Measurements from ENCODE around the gene ZNF839. TPM values are rescaled to one million over a fixed set of nuclear protein-coding genes. Genes with fewer than 3 reads are reported as not detected.

Gene ZNF839
- total RNA-seq, 1 experiment from 2014 or later: 21.7 TPM

DNA sequence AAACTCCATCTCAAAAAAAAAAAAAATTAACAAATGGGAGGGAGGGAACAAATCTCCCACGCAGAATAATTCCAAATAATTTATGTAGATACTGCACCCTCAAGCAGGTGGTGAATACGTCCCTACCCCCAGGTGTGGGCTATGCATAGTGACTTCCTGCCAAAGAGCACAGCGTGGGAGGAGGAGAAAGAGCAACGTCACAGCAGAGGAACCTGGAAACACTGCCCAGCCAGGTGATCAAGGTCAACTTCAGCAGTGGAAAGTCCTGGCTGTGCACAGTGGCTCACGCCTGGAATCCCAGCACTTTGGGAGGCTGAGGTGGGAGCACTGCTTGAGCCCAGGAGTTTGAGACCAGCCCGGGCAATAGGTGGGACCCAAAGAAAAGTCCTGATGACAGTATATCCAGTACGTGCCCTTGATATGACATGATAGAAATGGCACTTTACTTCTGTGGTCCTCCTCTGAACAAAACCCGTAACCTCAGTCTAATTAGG is 33.6 kb downstream of the ZNF839 start:
- BruUV-seq (replicated peaks): no TSS peak
- TF ChIP-seq, protein P1, sequence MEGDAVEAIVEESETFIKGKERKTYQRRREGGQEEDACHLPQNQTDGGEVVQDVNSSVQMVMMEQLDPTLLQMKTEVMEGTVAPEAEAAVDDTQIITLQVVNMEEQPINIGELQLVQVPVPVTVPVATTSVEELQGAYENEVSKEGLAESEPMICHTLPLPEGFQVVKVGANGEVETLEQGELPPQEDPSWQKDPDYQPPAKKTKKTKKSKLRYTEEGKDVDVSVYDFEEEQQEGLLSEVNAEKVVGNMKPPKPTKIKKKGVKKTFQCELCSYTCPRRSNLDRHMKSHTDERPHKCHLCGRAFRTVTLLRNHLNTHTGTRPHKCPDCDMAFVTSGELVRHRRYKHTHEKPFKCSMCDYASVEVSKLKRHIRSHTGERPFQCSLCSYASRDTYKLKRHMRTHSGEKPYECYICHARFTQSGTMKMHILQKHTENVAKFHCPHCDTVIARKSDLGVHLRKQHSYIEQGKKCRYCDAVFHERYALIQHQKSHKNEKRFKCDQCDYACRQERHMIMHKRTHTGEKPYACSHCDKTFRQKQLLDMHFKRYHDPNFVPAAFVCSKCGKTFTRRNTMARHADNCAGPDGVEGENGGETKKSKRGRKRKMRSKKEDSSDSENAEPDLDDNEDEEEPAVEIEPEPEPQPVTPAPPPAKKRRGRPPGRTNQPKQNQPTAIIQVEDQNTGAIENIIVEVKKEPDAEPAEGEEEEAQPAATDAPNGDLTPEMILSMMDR (IDR thresholded peaks at IDR 0.05; ENCODE audit: unreplicated experiment): no peak
- H3K4me1 Mint-ChIP-seq (ENCODE audit: low read depth, unreplicated experiment): no peaks in the 10 kb centered on the region

DNA sequence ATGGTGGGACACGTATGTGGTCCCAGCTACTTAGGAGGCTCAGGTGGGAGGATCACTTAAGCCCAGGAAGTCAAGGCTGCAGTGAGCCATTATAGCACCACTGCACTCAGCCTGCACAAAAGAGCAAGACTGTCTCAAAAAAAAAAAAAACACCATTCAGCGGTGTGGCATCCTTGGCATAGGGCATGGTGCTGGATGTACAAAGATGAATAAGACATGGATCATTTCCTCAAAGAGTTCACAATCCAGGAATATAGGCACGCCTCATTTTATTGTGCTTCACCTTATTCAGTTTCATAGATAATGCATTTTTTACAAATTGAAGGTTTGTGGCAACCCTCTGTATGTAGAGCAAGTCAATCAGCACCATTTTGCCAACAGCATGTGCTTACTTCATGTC is 36.7 kb downstream of the ZNF839 start:
- Mint-ChIP-seq H3K9me3 (ENCODE audit: low read depth, unreplicated experiment) (no peaks in the 10 kb centered on the region), H3K27ac (ENCODE audit: unreplicated experiment) (no peak overlapping the region), H3K4me3 (ENCODE audit: low read depth, unreplicated experiment) (no peak overlapping the region), H3K36me3 (ENCODE audit: insufficient read depth, unreplicated experiment) (peaks cover 48% of the 10 kb centered on the region), H3K4me1 (ENCODE audit: low read depth, unreplicated experiment) (no peaks in the 10 kb centered on the region), H3K27me3 (ENCODE audit: unreplicated experiment) (no peaks in the 10 kb centered on the region)
- no peak for DNase-seq
- intact Hi-C loops (cut with micrococcal nuclease; ENCODE audit: unreplicated experiment): no loop called here
- no TSS peak for BruUV-seq (replicated peaks)
- TF ChIP-seq, protein P1 (IDR thresholded peaks at IDR 0.05; ENCODE audit: unreplicated experiment): no peak
- CTCF ChIA-PET: no interaction called here

More for the DNA sequence above, 33.6 kb downstream of the ZNF839 start:
- no peak for DNase-seq
- H3K9me3 Mint-ChIP-seq (ENCODE audit: low read depth, unreplicated experiment): no peaks in the 10 kb centered on the region
- H3K4me3 Mint-ChIP-seq (ENCODE audit: low read depth, unreplicated experiment): no peak overlapping the region
- CTCF ChIA-PET: no interaction called here
- intact Hi-C loops (cut with micrococcal nuclease; ENCODE audit: unreplicated experiment): no loop called here
- no peak overlapping the region for H3K27ac Mint-ChIP-seq (ENCODE audit: unreplicated experiment)
- no peaks in the 10 kb centered on the region for H3K27me3 Mint-ChIP-seq (ENCODE audit: unreplicated experiment)
- peaks cover 45% of the 10 kb centered on the region for H3K36me3 Mint-ChIP-seq (ENCODE audit: insufficient read depth, unreplicated experiment)

DNA sequence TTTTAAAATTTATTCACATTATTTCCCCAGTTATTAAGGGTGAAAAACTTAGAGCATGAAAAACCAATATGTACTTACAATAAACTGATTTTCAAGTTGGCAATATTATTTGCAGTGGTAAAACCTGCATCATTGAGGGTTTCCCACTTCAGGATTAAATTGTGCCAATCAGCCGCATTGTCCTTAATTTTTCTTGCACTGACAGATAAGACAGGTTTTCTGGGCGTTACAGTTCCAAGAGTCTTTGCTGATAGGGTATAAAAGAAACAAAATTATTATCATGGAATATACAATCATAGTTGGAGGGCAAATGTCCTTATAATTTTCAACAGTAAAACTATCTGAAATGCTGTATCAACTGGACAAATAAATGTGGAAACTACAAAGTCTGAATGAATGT is 39.8 kb downstream of the ZNF839 start:
- TF ChIP-seq, protein P1 (IDR thresholded peaks at IDR 0.05; ENCODE audit: unreplicated experiment): no peak
- no peak overlapping the region for H3K4me3 Mint-ChIP-seq (ENCODE audit: low read depth, unreplicated experiment)
- BruUV-seq (replicated peaks): no TSS peak
- DNase-seq: no peak
- intact Hi-C loops (cut with micrococcal nuclease; ENCODE audit: unreplicated experiment): no loop called here
- H3K9me3 Mint-ChIP-seq (ENCODE audit: low read depth, unreplicated experiment): no peaks in the 10 kb centered on the region
- peaks cover 66% of the 10 kb centered on the region for H3K36me3 Mint-ChIP-seq (ENCODE audit: insufficient read depth, unreplicated experiment)
- H3K4me1 Mint-ChIP-seq (ENCODE audit: low read depth, unreplicated experiment): no peaks in the 10 kb centered on the region
- CTCF ChIA-PET: no interaction called here
- no peaks in the 10 kb centered on the region for H3K27me3 Mint-ChIP-seq (ENCODE audit: unreplicated experiment)
- no peak overlapping the region for H3K27ac Mint-ChIP-seq (ENCODE audit: unreplicated experiment)

DNA sequence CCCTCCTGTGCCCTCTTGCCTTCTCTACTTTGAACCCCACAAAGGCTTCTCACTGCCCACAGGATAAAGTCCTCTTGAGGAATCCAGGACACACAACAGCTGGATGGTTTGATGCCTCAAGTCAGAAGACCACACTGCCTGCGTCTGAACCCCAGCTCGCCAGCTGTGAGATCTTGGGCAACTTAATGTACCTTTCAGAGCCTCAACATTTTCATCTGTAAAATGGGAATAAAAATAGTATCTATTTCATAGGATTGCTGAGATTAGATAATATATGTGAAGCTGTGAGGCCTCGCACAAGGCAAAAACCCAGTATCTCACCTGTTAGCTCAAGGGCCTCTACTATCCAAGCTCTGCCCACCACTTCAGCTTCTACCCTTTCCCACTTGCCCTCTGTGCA is 40.8 kb downstream of the ZNF839 start:
- Mint-ChIP-seq H3K4me3 (ENCODE audit: low read depth, unreplicated experiment) (no peak overlapping the region), H3K27me3 (ENCODE audit: unreplicated experiment) (no peaks in the 10 kb centered on the region), H3K36me3 (ENCODE audit: insufficient read depth, unreplicated experiment) (peaks cover 56% of the 10 kb centered on the region), H3K27ac (ENCODE audit: unreplicated experiment) (no peak overlapping the region), H3K9me3 (ENCODE audit: low read depth, unreplicated experiment) (no peaks in the 10 kb centered on the region), H3K4me1 (ENCODE audit: low read depth, unreplicated experiment) (no peaks in the 10 kb centered on the region)
- TF ChIP-seq, protein P1 (IDR thresholded peaks at IDR 0.05; ENCODE audit: unreplicated experiment): no peak
- no peak for DNase-seq
- BruUV-seq (replicated peaks): no TSS peak
- intact Hi-C loops (cut with micrococcal nuclease; ENCODE audit: unreplicated experiment): no loop called here
- CTCF ChIA-PET: no interaction called here
